HG03565 (cell line): ENCODE data around the gene TMEM178B.
"Not testable (repeated sequence)": the region's sequence is repeated elsewhere in the genome, so short reads cannot be mapped to it uniquely, and the experiment has no call there.

Experiments
- ATAC-seq: cut with Tn5 transposase; IDR thresholded peaks from one replicate; pipeline ENCODE4 v1.9.1; 2021; ENCODE audit warnings: mild to moderate bottlenecking, moderate library complexity; ENCODE audit not compliant: unreplicated experiment

TMEM178B gene

DNA sequence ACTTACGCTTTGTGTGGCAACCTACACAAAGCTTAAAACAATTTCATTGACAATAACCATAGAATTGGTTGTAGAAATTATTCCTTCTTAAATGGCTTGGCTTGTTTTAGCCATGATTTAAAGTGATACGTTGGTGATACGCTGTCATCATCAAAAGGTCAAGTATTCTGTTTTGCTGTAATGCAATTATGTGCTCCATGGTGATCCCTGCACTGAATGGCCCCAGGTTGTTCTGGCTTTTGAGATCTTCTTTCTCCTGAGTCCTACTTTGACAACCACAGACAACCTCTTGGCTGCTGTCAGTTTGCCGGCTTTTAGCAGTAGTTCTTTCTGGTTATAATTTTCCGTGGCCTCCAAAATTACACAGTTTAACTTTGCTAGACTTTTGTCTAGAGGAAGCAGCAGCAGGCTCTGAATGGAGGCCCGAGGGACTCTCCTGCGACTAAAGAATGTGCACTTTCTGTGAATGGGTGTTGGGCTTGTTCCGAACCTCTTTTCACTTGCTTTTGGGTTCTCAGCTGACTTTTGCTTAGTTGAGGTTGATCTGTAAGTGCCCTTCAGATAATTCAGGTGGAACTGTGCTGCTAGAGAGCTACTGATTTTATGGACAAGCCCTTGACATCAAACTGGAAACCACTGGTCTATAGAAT lies 104.7 kb downstream of the TMEM178B start:
- no peak for ATAC-seq

DNA sequence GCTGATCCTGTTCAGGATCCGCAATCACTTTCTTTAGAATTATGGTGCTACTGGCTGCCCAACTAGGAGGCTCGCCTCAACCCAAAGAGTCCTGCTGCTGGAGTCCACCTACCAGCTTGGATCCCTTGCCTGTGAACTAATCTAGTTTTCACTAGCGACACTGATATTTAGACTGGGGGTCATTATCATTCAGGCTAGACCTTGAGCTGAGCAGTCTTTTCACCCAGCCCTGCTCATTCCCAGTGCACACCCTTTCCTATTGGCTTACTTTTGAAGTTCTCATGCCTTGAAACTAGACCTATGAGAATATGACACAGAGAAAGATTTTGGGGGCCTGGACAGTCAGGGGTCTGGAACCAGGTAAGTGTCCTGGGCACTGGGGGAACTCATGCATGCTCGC lies 107.9 kb downstream of the TMEM178B start:
- ATAC-seq = no peak

DNA sequence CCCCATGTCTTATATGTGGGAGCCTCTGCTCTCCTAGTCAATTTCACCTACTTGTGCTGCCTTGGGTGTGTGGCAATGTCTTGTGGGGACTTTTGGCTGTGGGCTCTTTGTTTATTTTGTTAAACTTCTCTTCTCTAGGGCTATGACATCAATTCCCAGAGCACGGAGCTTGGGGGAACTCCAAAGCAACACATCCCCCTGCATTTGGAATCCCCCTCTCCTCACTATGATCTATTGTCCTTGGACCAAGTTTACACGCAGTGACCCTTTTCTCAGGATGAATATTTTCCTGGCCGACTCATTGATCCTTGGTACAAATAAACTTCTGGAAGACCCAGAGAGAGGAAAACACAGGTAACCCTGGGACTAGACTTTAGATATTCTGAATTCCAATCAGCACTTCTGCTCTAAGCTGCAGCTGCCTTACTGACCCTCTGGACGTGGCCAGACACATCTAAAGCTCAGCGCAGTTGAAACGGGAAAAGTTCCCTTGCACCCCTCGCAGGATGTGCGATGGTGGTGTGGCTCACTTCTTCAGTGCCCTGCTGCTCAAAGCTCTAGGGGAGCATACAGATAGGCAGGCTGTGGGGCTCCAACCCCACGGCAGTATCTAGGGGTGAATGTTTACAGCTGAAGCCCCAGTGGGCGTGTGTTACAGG lies 110.8 kb downstream of the TMEM178B start:
- ATAC-seq = no peak

DNA sequence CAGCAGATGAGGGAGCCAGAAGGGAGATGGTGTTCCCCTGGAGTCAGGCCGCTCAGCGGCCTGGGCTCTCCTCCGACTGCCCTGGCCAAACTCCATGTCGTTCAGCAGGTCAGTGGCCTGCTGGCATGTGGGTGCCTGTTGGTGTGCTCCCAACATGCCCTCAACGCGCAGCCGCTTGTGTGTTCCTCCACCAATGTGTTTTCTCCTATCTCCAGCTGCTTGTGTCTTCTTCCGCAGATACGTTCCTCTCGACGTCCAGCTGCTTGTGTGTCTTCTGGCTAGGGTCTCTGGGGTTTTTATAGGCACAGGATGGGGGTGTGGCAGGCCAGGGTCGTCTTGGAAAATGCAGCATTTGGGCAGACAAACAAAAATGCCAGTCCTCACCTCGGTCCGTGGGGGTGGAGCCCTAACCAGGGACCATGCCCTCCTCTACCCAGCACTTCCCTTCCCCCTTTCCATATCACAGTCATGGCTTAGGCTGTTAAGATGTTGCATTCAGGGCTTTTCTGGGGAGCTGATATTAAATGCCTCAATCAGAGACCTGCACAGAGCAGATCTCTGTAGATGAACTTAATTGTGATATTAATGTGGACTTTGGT lies 111.6 kb downstream of the TMEM178B start:
- ATAC-seq = no peak

DNA sequence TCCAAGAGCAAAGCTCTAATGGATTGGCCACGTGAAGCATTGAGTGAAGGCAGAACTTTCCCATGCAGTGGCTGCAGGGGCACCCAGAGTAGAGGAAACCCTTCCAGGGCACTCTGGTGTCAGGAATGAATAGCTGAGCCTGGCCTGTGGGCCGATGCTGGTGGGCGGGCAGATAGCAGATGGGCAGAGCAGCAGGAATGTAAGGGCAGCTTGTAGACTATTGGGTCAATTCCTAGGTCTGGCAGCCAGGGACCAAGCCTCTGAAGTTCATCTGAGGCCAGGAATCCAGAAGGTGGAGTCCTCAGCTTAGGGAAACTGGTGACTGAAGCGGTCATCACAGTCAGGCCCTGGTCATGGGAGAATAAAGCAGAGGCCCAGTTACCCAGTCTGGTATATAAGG lies 115.4 kb downstream of the TMEM178B start:
- no peak for ATAC-seq

DNA sequence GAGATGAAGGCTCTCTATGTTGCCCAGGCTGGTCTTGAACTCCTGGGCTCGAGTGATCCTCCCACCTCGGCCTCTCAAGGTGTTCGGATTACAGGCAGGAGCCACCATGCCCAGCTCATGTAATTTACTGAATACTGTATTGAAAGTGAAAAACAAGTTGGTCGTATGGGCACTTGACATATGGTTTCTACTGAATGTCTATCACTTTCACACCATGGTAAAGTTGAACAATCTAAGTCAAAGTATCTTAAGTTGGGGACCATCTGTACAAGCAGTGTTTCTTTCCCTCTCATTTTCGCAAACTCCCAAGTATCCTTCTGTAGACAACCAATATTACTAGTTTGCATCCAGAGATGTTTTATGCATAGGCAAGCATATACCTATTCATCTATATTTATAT lies 116.6 kb downstream of the TMEM178B start:
- ATAC-seq = no peak

DNA sequence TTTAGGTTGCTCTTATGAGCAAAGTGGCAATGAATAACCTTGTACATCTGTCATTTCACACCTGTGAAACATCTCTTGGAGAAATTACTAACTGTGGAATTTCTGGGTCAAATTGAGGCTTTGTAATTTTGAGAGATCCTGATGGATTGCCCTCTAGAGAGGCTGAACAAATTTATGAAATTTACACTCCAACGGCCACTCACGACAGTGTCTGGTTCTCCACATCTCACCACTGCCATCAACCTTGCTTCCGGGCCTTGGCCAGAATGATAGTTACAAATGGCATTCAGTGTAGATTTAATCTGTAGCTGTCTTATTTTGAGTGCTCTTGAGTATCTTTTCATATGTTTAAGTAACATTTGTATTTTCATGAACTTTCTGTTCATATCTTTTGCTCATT lies 117.4 kb downstream of the TMEM178B start:
- no peak for ATAC-seq

DNA sequence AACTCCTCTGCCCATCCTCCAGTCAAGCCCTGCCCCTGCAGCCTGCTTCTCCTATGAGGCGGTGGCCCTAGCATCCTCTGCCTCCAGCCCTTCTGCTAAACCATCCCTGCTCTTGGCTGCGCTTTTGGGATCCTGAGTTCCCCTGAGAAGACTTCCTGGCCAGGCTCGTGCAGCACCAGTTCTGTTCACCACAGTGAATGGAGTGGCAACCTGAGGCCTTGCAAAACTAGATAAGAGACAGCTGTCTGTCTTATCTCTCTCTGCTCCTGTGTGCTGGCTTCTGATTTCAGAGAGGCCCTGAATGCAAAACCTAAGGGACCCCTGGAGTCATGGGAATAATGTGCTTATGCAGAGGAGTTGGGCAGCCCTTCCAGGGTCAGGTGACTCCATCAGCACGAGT lies 119.2 kb downstream of the TMEM178B start:
- no peak for ATAC-seq

DNA sequence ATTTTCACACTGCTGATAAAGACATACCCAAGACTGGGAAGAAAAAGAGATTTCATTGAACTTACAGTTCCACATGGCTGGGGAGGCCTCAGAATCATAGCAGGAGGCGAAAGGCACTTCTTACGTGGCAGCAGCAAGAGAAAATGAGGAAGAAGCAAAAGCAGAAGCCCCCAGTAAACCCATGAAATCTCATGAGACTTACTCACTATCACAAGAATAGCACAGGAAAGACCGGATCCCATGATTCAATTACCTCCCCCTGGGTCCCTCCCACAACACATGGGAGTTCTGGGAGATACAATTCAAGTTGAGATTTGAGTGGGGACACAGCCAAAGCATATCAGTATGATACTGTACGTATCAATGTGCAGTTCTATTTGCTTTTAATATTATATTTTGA lies 121.9 kb downstream of the TMEM178B start:
- ATAC-seq = not testable (repeated sequence)

DNA sequence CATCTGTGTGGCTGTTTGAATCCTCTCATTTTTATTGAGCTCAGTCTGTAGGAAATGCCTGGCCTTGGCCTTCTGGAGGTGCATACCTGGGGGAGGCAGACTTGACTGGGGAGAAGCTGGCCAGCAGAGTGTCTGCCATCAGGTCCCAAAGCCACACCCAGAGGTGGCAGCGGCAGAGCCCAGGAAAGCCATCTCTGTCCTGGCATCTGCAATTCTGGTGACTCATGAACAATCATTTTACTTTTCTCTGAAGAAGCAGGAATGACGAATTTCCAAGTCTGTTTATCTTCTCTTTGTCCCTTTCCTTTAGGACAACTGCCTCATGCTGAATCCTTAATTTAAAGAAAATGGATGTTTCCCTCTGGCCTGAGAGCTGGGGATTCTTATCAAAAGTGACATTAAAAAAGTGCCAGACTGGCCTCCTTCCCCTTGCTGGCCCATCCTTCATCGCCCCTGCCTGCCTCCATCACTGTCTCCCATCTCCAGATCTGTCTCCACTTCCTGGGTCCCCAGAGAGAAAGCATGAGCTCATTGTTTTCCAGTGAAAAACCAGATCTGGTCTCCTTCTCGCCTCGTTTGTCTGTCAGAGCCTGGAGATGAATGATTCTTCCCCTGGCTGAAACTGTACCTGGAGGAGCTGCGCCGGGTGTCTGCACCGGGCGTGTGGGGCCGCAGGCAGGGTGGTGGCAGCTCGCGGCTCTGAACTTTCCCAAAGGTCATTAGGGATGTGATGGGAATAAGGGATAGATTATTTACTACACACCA lies 124.5 kb downstream of the TMEM178B start:
- ATAC-seq = no peak

DNA sequence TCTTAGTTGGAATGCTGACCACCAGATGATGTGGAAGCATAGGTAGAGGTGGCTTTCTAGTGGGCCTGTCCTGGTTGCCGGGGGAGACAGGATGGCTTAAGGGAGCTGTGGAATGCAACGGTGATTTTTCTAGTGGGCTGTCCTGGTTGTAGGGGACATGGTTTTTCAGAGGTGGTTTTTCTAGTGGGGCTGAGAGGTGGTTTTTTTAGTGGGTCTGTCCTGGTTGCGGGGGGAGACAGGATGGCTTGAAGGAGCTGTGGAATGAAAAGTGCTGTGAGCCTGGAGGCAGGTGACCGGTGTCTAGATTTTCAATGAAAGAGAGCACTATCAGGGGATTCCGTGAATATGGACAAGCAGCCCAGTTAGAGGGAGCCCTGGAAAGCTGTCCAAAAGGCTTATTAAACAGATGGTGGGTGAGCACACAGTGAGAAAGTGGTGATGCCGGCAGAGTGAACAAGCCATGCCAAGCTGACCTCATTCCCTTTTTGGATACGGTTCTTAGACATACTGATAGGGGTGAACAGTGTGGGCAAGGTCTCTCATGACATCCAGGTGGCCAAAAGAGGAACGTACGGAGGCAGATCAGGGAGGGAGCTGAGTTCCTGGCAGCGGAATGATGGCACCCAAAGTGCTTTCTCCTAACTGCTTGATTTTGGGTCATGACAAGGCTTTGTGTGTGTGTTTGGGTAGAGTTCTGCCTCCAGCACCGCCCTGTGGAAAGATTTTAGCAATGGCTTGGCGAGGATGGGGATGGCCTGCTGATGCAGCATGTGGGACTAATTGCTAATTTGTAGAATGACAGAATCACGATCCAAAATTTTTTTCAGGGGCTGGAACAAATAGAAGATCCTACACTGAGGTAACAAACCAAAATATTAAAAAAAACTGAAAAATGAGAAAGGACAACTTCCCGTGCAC lies 126.6 kb downstream of the TMEM178B start:
- no peak for ATAC-seq

DNA sequence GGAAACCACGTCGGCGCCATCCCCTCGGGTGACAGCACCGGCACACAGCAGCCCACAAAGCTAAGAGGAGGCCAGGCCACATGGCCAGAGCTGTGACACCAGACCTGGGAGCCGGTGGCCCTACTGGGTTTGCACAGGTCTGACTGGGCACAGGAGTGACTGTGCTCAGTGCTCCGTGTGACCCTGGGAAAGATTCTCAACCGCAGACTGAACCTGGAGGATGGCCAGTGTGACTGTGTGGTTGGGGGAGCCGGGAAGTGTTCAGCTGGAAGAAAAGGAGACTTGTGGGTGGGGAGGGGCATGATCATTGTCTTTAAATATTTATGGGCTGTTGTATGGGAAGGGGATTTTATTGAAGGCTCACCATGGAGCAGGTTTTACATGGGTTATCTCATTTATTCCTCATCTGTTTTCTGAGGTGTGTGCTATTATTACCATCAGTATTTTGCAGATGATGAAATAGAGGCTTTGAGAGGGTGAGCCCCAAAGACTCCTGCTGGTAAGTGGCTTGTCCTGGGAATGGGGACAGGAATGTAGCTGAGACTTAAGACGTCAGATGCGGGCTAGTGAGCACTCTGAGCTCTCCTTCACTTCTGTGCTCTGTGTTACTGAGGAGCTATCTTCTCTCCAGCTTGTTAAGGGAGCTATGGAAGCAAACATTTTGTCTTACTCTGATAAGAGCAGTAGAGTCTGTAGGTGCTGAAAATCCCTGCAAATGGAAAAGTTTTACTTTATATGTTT lies 127.5 kb downstream of the TMEM178B start:
- ATAC-seq = no peak

DNA sequence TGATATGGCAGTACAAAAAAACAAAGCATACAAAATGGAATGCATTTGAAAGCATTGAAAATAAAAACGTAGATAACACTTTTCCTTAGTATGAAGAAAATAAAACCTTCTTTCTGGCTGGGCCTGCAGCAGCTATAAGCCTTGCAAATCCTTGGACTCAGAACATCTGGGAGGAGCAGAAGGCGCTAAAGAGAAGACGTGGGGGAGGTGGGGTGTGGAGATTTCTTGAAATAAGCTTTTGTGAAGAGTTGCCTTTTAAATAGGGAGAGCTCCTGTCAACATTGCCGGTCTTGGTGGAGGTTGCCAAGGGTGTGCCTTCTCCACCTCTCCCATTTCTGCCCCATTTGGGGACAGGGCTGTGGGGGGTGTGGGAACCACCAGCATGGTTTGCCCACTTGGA lies 128.7 kb downstream of the TMEM178B start:
- ATAC-seq = no peak

DNA sequence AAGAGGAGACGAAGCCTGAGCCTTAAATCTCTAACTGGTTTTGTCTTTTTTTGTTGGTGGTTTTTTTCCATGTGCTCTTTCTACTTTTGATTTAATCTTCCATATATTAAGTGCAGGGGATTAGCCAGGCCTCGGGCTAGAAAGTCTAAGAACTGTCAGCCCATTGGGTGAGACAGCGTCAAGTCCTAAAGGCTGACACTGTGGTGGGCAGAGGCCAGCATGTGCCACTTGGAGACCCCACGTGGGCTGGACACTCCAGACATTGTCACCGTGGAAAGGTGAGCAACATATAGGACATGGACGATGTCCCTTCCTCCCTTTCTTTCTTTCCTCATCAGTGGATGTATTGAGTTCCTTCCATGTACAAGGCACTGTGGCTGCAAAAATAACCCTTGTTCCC lies 129.3 kb downstream of the TMEM178B start:
- ATAC-seq = no peak

DNA sequence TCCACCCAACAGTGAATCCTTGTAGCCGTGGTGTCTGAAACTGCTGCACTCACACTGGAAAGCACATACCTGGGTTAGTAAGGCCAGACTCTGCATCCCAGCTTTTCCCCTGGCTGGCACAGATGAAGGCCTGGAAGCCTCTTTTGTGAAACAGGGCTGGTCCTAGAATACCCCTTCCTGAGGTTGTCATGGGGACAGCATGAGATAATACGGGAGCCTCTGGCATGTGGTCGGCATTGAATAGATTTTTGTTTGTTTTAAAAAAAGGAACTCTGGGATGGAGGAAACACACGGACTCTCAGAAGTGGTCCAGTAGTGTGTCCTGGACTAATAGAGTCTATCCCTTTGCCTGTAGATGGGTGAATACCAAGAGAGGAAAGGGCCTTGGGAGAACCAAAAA lies 129.7 kb downstream of the TMEM178B start:
- ATAC-seq = no peak

DNA sequence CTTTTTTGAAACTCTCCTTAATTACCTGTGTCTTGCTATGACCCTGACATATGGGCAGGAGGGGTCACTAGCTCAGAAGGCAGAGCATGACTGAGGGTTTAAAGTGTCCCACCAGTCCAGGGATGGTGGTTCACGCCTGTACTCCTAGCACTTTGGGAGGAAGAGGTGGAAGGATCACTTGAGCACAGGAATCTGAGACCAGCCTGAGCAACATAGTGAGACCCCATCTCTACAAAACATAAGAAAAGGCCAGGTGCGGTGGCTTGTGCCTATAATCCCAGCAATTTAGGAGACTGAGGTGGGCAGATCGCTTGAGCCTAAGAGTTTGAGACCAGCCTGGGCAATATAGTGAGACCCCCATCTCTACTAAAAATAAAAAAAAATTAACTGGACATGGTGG lies 133.8 kb downstream of the TMEM178B start:
- no peak for ATAC-seq

DNA sequence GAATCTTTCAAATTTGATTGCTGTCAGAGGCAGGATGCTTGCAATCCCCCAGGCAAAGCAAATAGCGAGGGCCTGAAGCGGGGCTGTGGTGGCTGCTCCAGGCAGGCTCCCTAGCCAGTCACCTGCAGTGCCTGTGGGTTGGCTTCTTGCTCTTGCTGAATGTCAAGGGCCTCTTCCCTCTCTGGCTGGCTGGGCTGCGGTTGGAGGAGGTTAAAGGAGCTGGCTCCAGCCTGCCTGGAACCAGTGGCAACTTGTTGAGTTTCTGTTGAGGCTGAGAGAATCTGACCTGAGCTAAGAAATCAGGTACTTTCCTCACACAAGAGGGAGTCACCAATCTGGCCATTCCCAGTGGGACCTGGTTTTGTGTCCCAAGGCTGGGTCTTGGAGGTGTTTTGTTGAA lies 134.7 kb downstream of the TMEM178B start:
- ATAC-seq = no peak

DNA sequence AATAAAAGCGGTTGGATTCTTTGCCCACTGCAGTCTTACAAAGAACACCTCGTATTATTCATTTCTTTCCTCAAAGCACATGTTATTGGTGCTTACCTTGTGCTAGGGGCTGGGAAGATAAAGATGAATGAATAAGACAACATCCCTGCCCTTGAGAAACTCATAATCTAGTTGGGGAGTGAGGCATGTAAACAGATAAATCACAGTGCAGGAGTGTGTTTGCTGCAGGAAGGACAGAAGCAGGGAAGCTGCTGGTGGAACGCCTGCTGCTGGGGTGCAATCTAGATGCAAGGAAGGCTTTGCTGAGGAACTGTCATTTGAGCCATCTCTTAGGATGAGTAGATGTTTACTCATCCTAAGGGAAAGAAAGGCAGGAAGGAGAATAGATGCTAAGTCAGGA lies 135.6 kb downstream of the TMEM178B start:
- no peak for ATAC-seq

DNA sequence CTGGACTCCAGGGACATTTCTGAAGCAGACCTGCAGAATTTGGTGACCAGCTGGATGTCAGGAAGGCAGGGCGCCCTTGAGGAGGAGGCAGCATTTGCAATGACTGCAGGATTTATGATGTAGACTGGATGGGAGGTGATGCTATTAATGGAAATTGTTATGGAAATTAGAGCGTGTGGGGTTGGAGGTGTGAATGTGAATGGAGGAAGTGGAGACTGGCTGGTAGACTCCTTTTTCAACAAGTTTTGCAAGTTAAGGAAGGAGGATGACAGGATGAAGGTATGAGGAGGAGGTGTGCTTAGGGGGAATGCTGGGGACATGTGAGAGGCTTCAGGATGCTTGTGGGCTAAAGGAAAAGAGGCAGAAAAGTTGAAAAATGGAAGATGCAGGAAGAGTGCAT lies 137.0 kb downstream of the TMEM178B start:
- ATAC-seq = no peak

DNA sequence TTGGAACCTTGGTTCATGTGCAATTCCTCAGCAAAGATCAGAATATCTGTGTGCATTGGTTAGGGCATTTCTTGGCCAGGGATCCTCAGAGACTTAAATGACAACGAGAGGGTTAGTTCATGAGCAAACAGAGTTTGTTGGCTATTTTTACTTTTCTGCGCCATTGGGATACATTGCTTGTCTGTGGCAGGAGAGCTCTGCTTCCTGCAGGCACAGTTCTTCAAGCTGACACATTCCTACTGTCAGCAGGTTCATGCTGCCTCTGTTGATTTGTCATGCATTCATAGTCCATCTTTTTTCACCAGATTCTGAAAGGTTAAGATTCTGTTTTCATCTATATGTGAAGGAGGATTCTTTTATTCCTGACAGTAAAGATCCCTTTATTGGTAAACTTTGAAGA lies 139.4 kb downstream of the TMEM178B start:
- no peak for ATAC-seq
